HFFc6 (cell line): ENCODE measurements around the gene CCSER1. TPM values are rescaled to one million over a fixed set of nuclear protein-coding genes. Genes with fewer than 3 reads are reported as not detected.

ENCODE experiments used
- DNase-seq: peaks from one replicate; pipeline ENCODE4 v3.0.0-alpha.2; 2018
- H3K27ac Mint-ChIP-seq: 2 replicates; pipeline ENCODE4 v1.8.0; 2020; ENCODE audit warnings: mild to moderate bottlenecking, mixed read lengths
- H3K27me3 Mint-ChIP-seq: 2 replicates; pipeline ENCODE4 v1.8.0; 2021; ENCODE audit warnings: mild to moderate bottlenecking, moderate library complexity, mixed read lengths; ENCODE audit not compliant: insufficient read depth
- H3K36me3 Mint-ChIP-seq: 2 replicates; pipeline ENCODE4 v1.8.0; 2021; ENCODE audit warnings: low read depth, mixed read lengths
- H3K4me1 Mint-ChIP-seq: 2 replicates; pipeline ENCODE4 v1.8.0; 2020; ENCODE audit warnings: low read depth, mixed read lengths
- H3K4me3 Mint-ChIP-seq: 2 replicates; pipeline ENCODE4 v1.8.0; 2020; ENCODE audit warnings: mild to moderate bottlenecking, moderate library complexity, mixed read lengths
- H3K9me3 Mint-ChIP-seq: 2 replicates; pipeline ENCODE4 v1.8.0; 2020; ENCODE audit warnings: mild to moderate bottlenecking, mixed read lengths
- total RNA-seq, 6 experiments: library from RNA; stranded (reverse); fragmentation: NEBNext Ultra II Directional; extraction: Animal tissue kit (Norgen Biotek cat#: 25700); gene quantifications; 2 replicates in 1 of 6; 3 replicates in 5 of 6; pipeline ENCODE4 v1.2.3, GENCODE V29; 2021
- TF ChIP-seq, protein P1 (sequence below): fragments of 200-600 bp; sonication (generic); IDR thresholded peaks from 2 replicates; pipeline ENCODE4 v1.5.0; 2021; ENCODE audit warnings: antibody characterized with exemption, mild to moderate bottlenecking

CCSER1 gene
- total RNA-seq, 6 experiments from 2014 or later: not detected

DNA sequence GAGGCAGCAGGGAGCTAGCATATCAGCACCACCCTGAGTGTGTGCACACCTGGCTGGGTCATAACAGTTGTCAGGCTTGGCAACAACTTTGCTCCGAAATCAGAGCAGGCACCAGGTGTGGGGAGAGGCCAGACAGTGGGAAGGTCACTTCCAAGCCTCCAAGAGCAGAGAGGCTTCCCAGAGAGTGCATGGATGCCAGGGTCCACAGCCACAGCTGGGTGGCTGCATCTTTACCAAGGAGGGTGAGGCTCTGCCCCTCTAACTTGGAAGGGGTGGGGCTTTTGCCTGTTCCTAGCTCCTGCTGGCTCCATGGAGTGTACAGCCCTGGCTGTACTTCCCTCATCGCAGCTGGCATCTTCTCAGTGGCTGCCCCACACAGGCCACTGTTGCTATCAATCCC, 322.4 kb downstream of the CCSER1 start:
- no peak for DNase-seq
- Mint-ChIP-seq H3K4me1 (no peaks in the 10 kb centered on the region), H3K36me3 (no peaks in the 10 kb centered on the region), H3K9me3 (peaks cover 10% of the 10 kb centered on the region), H3K27ac (no peak overlapping the region), H3K27me3 (no peaks in the 10 kb centered on the region; the same call in 1 of the 2 replicates), H3K4me3 (no peak overlapping the region)
- TF ChIP-seq, protein P1, sequence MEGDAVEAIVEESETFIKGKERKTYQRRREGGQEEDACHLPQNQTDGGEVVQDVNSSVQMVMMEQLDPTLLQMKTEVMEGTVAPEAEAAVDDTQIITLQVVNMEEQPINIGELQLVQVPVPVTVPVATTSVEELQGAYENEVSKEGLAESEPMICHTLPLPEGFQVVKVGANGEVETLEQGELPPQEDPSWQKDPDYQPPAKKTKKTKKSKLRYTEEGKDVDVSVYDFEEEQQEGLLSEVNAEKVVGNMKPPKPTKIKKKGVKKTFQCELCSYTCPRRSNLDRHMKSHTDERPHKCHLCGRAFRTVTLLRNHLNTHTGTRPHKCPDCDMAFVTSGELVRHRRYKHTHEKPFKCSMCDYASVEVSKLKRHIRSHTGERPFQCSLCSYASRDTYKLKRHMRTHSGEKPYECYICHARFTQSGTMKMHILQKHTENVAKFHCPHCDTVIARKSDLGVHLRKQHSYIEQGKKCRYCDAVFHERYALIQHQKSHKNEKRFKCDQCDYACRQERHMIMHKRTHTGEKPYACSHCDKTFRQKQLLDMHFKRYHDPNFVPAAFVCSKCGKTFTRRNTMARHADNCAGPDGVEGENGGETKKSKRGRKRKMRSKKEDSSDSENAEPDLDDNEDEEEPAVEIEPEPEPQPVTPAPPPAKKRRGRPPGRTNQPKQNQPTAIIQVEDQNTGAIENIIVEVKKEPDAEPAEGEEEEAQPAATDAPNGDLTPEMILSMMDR: no peak

DNA sequence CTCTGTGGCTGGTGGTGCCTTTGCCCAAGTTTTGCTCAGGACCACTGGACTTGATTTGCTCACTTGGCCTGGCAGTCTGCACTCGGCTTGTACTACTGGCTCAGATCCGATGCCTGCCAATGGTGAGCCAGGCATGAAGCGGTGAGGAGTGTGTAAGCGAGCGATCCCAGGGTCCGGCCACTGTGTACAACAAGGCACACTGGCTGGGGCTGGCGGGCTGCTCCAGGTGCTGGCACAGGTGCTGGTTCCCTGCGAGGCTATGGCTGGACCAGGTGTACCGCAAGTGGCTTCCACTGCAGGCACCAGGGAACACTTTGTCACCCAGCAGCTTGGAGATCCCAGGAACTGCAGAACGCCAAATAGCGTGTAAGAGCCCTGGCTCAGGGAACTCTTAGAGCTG, 329.7 kb downstream of the CCSER1 start:
- Mint-ChIP-seq H3K9me3 (peaks cover 37% of the 10 kb centered on the region), H3K36me3 (no peaks in the 10 kb centered on the region; the same call in 1 of the 2 replicates), H3K4me1 (no peaks in the 10 kb centered on the region), H3K27me3 (no peaks in the 10 kb centered on the region; the same call in 1 of the 2 replicates), H3K27ac (no peak overlapping the region), H3K4me3 (no peak overlapping the region)
- DNase-seq: no peak
- TF ChIP-seq, protein P1: no peak

DNA sequence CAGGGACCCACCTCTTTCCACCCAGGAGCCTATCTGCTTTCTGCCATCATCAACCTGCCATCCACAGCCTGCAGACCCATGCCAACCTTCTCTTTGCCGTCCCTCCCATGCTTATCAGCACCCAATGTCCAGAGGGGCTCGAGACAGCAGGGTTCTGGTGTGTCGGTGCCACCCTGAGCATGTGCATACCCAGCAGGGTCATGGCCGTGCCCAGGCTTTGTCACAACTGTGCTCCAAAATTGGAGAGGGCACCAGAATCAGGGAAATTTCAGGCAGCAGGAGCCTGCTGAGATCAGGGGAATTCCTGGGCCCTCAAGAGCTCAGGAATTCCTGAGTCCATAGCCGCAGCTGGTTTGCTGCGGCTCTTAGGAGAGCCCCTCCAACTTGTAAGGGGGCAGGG, 330.6 kb downstream of the CCSER1 start:
- peaks cover 39% of the 10 kb centered on the region for H3K9me3 Mint-ChIP-seq
- H3K36me3 Mint-ChIP-seq: no peaks in the 10 kb centered on the region; the same call in 1 of the 2 replicates
- no peak overlapping the region for H3K4me3 Mint-ChIP-seq

DNA sequence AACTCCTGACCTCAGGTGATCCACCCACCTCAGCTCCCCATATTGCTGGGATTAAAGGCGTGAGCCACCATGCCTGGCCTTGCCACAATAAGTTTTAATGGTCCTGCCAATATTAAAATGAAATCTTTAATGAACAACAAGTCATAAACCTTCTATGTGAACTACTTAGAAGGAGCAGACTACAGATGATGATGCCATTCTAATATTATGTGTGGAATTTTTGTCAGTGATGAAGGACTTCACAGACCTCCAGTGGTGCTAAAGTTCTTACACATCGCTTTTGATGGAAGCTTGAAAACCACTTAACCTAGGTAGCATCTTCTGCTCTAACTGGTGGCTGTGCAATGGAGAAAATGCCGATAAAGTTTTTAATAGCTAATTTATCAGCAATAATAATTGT, 331.4 kb downstream of the CCSER1 start:
- H3K4me1 Mint-ChIP-seq: no peaks in the 10 kb centered on the region
- TF ChIP-seq, protein P1: no peak
- no peaks in the 10 kb centered on the region; the same call in 1 of the 2 replicates for H3K27me3 Mint-ChIP-seq
- no peaks in the 10 kb centered on the region; the same call in 1 of the 2 replicates for H3K36me3 Mint-ChIP-seq
- peaks cover 39% of the 10 kb centered on the region for H3K9me3 Mint-ChIP-seq
- no peak for DNase-seq
- H3K27ac Mint-ChIP-seq: no peak overlapping the region
- no peak overlapping the region for H3K4me3 Mint-ChIP-seq

More for the DNA sequence above, 330.6 kb downstream of the CCSER1 start:
- Mint-ChIP-seq H3K27ac (no peak overlapping the region), H3K27me3 (no peaks in the 10 kb centered on the region; the same call in 1 of the 2 replicates), H3K4me1 (no peaks in the 10 kb centered on the region)
- TF ChIP-seq, protein P1: no peak
- DNase-seq: no peak

DNA sequence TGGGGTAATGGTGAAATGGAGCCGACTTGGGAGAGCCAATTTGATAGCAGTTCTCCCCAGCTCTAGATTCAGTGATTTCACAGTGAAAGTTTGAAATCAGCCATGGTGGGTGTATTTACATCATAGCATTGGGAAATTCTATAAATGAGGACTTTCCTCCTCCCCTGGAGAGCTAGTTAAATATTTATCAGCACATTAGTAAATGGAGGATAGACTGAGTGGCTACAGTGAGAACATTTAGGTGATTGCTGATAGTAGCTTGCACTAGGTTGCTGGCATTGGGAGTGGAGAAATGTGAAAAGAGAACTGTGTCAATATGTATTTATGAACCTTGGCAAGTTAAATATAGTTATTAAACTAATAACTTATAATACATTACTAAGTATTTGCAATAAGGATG, 347.3 kb downstream of the CCSER1 start:
- H3K27me3 Mint-ChIP-seq: no peaks in the 10 kb centered on the region
- TF ChIP-seq, protein P1: no peak

DNA sequence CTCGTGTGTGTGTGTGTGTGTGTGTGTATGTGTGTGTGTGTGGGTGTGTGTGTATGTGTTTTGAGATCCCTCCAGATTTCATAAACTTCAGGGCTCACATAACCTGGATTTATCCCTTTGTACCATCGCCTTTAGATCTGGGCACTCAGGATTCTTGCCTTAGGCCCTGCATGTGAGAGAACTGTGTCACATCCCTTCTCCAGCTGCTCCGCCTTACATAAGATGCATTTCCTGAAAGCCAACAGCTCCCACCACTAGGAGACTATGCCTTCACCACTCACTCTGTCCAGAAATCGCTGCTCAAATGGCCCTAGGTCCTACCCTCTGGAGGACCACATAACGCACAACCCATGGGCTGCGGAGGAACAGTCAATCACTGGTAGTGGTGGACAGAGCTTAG, 348.8 kb downstream of the CCSER1 start:
- Mint-ChIP-seq H3K4me1 (no peaks in the 10 kb centered on the region), H3K27ac (no peak overlapping the region), H3K36me3 (no peaks in the 10 kb centered on the region), H3K27me3 (no peaks in the 10 kb centered on the region), H3K9me3 (peaks cover 15% of the 10 kb centered on the region), H3K4me3 (no peak overlapping the region)
- no peak for DNase-seq
- TF ChIP-seq, protein P1: no peak

More for the DNA sequence above, 347.3 kb downstream of the CCSER1 start:
- no peak for DNase-seq
- Mint-ChIP-seq H3K27ac (no peak overlapping the region), H3K4me3 (no peak overlapping the region), H3K9me3 (peaks cover 8% of the 10 kb centered on the region; the same call in 1 of the 2 replicates), H3K4me1 (no peaks in the 10 kb centered on the region), H3K36me3 (no peaks in the 10 kb centered on the region)
